Hepatocyte (in vitro differentiated cells): Measurements from ENCODE around the gene TMX1.

ENCODE experiments used
- EZH2 ChIP-seq: fragments of 200-600 bp; sonication (generic); IDR thresholded peaks from 2 replicates; pipeline ENCODE4 v1.6.1; 2016; ENCODE audit warnings: antibody characterized with exemption, mild to moderate bottlenecking, borderline replicate concordance
- TF ChIP-seq, protein P1 (sequence below): fragments of 200-600 bp; sonication (generic); IDR thresholded peaks from 2 replicates; pipeline ENCODE4 v1.5.1; 2016; ENCODE audit warnings: antibody characterized with exemption, mild to moderate bottlenecking; ENCODE audit not compliant: poor library complexity

DNA sequence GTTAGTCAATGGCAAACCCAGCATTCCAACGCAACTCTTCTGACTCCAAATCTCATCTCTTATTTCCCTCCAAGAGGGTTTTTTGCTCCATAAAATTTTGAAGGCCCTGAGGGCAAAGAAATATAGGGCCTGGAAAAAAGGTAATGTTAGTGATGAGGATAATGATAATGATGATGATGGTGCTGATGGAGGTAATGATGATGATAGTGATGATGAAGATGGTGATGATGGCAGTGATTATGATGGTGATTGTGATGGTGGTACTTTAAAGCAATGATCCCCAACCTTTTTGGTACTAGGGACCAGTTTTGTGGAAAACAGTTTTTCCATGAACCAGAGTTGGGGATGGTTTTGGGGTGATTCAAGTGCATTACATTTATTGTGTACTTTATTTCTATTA lies 50.1 kb downstream of the TMX1 start:
- TF ChIP-seq, protein P1, sequence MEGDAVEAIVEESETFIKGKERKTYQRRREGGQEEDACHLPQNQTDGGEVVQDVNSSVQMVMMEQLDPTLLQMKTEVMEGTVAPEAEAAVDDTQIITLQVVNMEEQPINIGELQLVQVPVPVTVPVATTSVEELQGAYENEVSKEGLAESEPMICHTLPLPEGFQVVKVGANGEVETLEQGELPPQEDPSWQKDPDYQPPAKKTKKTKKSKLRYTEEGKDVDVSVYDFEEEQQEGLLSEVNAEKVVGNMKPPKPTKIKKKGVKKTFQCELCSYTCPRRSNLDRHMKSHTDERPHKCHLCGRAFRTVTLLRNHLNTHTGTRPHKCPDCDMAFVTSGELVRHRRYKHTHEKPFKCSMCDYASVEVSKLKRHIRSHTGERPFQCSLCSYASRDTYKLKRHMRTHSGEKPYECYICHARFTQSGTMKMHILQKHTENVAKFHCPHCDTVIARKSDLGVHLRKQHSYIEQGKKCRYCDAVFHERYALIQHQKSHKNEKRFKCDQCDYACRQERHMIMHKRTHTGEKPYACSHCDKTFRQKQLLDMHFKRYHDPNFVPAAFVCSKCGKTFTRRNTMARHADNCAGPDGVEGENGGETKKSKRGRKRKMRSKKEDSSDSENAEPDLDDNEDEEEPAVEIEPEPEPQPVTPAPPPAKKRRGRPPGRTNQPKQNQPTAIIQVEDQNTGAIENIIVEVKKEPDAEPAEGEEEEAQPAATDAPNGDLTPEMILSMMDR, result no peak
- no peak for TF ChIP-seq EZH2
